Measurements from ENCODE around the gene FMN1.

DNA sequence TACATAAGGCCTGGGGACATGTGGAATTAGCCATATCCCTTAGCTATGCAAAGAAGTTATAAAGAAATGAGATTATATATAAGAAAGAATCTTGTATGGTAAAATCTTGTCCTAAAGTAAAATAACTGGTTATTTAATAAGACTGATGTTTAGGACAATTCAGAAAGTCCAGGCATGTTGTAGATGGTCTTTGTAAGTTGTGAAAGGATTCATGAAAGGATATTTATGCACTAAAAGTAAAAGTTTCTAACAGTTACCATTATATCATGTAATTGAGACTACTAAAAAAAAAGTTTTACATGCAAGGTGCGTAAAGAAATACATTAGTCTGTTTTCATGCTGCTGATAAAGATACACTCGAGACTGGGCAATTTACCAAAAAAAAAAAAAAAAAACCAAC is 146.3 kb downstream of the FMN1 start:
- TF ChIP-seq, protein P1, sequence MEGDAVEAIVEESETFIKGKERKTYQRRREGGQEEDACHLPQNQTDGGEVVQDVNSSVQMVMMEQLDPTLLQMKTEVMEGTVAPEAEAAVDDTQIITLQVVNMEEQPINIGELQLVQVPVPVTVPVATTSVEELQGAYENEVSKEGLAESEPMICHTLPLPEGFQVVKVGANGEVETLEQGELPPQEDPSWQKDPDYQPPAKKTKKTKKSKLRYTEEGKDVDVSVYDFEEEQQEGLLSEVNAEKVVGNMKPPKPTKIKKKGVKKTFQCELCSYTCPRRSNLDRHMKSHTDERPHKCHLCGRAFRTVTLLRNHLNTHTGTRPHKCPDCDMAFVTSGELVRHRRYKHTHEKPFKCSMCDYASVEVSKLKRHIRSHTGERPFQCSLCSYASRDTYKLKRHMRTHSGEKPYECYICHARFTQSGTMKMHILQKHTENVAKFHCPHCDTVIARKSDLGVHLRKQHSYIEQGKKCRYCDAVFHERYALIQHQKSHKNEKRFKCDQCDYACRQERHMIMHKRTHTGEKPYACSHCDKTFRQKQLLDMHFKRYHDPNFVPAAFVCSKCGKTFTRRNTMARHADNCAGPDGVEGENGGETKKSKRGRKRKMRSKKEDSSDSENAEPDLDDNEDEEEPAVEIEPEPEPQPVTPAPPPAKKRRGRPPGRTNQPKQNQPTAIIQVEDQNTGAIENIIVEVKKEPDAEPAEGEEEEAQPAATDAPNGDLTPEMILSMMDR (IDR thresholded peaks at IDR 0.05) = no peak
- TF ChIP-seq POLR2A (IDR thresholded peaks at IDR 0.05) = no peak
- no peak for TF ChIP-seq EP300 (IDR thresholded peaks at IDR 0.05)
- TF ChIP-seq POLR2AphosphoS5 (IDR thresholded peaks at IDR 0.05) = no peak
